Endothelial cell of umbilical vein (primary cell): Measurements from ENCODE around the gene THAP11. TPM values are rescaled to one million over a fixed set of nuclear protein-coding genes. Genes with fewer than 3 reads are reported as not detected.

ENCODE experiments used
- BruUV-seq: library from RNA; stranded (reverse); fragments of 400-500 nt; replicated peaks from 2 replicates; lab custom pipeline; 2021; lab: Mats Ljungman, UMichigan
- CTCF ChIA-PET: fragments of 300-600, 350-600 bp; sonication (Branson Sonifier 250); formaldehyde crosslinking; loops from one replicate; lab custom pipeline; 2021; ENCODE audit warnings: antibody characterized with exemption, inconsistent platforms; lab: Charles Lee
- POLR2A ChIA-PET: fragments of 300-600, 350-600 bp; sonication (Branson Sonifier 250); formaldehyde crosslinking; loops from one replicate; lab custom pipeline; 2021; ENCODE audit warnings: antibody characterized with exemption, inconsistent platforms; lab: Charles Lee
- DNase-seq: peaks from one replicate; pipeline ENCODE4 v3.0.0-alpha.2; 2011; ENCODE audit warnings: low read depth, low spot score
- FAIRE-seq: peaks from 2 replicates; lab custom pipeline; 2011; peaks lifted over from hg19 to GRCh38; lab: Jason Lieb, UNC
- H2AFZ ChIP-seq: 2 replicates; pipeline ENCODE4 v1.6.0; 2012; ENCODE audit warnings: low read depth, low read length, control low read depth, inconsistent platforms
- H3K27ac ChIP-seq: 2 replicates; pipeline ENCODE4 v1.5.1; 2011; ENCODE audit warnings: low read depth, mild to moderate bottlenecking, control low read depth, low read length, moderate library complexity; ENCODE audit not compliant: insufficient read depth
- H3K27me3 ChIP-seq, 2 experiments: 2 replicates each; pipeline versions ENCODE4 v1.6.0 to v1.6.1; 2011; ENCODE audit warnings: low read length in 2 of 2, mixed read lengths in 1 of 2; ENCODE audit not compliant: control insufficient read depth in 2 of 2, insufficient read depth in 2 of 2
- H3K36me3 ChIP-seq, 2 experiments: 2 replicates in 1 of 2; 3 replicates in 1 of 2; pipeline ENCODE4 v1.5.1; 2011; ENCODE audit warnings: low read length in 2 of 2, mild to moderate bottlenecking in 1 of 2, moderate library complexity in 1 of 2; ENCODE audit not compliant: control insufficient read depth in 2 of 2, insufficient read depth in 2 of 2; ENCODE audit errors: extremely low read depth in 1 of 2
- H3K4me1 ChIP-seq: 3 replicates; pipeline ENCODE4 v1.5.1; 2011; ENCODE audit warnings: mild to moderate bottlenecking, low read length; ENCODE audit not compliant: control insufficient read depth, insufficient read depth; ENCODE audit errors: extremely low read depth
- H3K4me2 ChIP-seq: 2 replicates; pipeline ENCODE4 v1.6.1; 2011; ENCODE audit warnings: low read length, control low read depth, mixed read lengths; ENCODE audit not compliant: insufficient read depth
- H3K4me3 ChIP-seq, 3 experiments: fragments of 200-600 bp in 1 of 3; sonication (generic), shearing (Covaris generic) in 1 of 3; replicated peaks in 1 of 3; 2 replicates each; pipeline ENCODE4 v1.5.1; 2011 to 2016; ENCODE audit warnings: control low read depth in 3 of 3, low read length in 3 of 3, mild to moderate bottlenecking in 2 of 3, inconsistent platforms in 1 of 3, low read depth in 1 of 3, moderate library complexity in 1 of 3; ENCODE audit not compliant: insufficient read depth in 1 of 3
- H3K79me2 ChIP-seq: 2 replicates; pipeline ENCODE4 v1.6.0; 2012; ENCODE audit warnings: low read length, inconsistent platforms; ENCODE audit not compliant: control insufficient read depth, insufficient read depth
- H3K9ac ChIP-seq: replicated peaks from 2 replicates; pipeline ENCODE3; 2011; ENCODE audit warnings: low read length, control low read depth; ENCODE audit not compliant: insufficient read depth; ENCODE audit errors: extremely low read depth
- H3K9me1 ChIP-seq: replicated peaks from 3 replicates; pipeline ENCODE4 v1.6.0; 2011; ENCODE audit warnings: mild to moderate bottlenecking, low read length; ENCODE audit not compliant: control insufficient read depth, insufficient read depth; ENCODE audit errors: extremely low read depth
- H3K9me3 ChIP-seq: replicated peaks from 2 replicates; pipeline ENCODE4 v1.5.1; 2012; ENCODE audit warnings: low read length, inconsistent platforms; ENCODE audit not compliant: control insufficient read depth, insufficient read depth
- H4K20me1 ChIP-seq: replicated peaks from 2 replicates; pipeline ENCODE3; 2011; ENCODE audit warnings: mild to moderate bottlenecking, low read length; ENCODE audit not compliant: control insufficient read depth, insufficient read depth; ENCODE audit errors: extremely low read depth
- EZH2 ChIP-seq: IDR thresholded peaks from 2 replicates; pipeline ENCODE4 v1.6.1; 2012; ENCODE audit warnings: borderline replicate concordance, low read depth, mild to moderate bottlenecking, moderate library complexity, low read length, inconsistent platforms; ENCODE audit not compliant: severe bottlenecking
- FOS ChIP-seq: IDR thresholded peaks from 2 replicates; pipeline ENCODE4 v1.6.1; 2011; ENCODE audit warnings: mild to moderate bottlenecking, low read length, moderate library complexity, borderline replicate concordance; ENCODE audit not compliant: insufficient read depth
- GATA2 ChIP-seq: IDR thresholded peaks from 2 replicates; pipeline ENCODE4 v1.7.0; 2011; ENCODE audit warnings: low read depth, mild to moderate bottlenecking, moderate library complexity, mixed read lengths, low read length; ENCODE audit not compliant: insufficient read length, insufficient read depth
- JUN ChIP-seq: IDR thresholded peaks from 2 replicates; pipeline ENCODE4 v1.6.1; 2011; ENCODE audit warnings: borderline replicate concordance, low read depth; ENCODE audit not compliant: insufficient read length, insufficient read depth
- MAX ChIP-seq: IDR thresholded peaks from 2 replicates; pipeline ENCODE4 v1.6.1; 2011; ENCODE audit not compliant: insufficient read depth, insufficient read length
- MYC ChIP-seq: IDR thresholded peaks from one replicate; pipeline ENCODE4 v1.6.1; 2011; ENCODE audit warnings: mild to moderate bottlenecking, low read depth, low read length
- POLR2A ChIP-seq: IDR thresholded peaks from 2 replicates; pipeline ENCODE4 v1.6.1; 2012; ENCODE audit warnings: low read depth, mild to moderate bottlenecking, control low read depth, low read length
- POLR2AphosphoS5 ChIP-seq: IDR thresholded peaks from 2 replicates; pipeline ENCODE4 v1.6.1; 2012; ENCODE audit warnings: low read depth, mild to moderate bottlenecking, control low read depth, low read length, moderate library complexity; ENCODE audit not compliant: insufficient read depth
- dilution Hi-C: fragments of 300-500 bp; cut with MboI; formaldehyde crosslinking; loops from one replicate; pipeline ENCODE4 v1.15.0; 2019; ENCODE audit warnings: low sequenced_read_pairs; ENCODE audit not compliant: extremely low pct_ligation_motif_present
- intact Hi-C: fragments of 100-400 bp; cut with micrococcal nuclease; formaldehyde crosslinking; loops from one replicate; pipeline ENCODE4 v1.10.0; 2022
- polyA plus RNA-seq, 4 experiments: library from polyadenylated mRNA; depleted of rRNA in 3 of 4; stranded (reverse) in 3 of 4; unstranded in 1 of 4; fragments of >200 nt; gene quantifications; 2 replicates each; pipeline versions ENCODE4 v1.2.1 to v1.2.3, GENCODE V29; 2011 to 2012; ENCODE audit warnings: missing spikeins in 1 of 4
- total RNA-seq: library from RNA; stranded (reverse); gene quantifications from 2 replicates; pipeline ENCODE4 v1.2.3, GENCODE V29; 2021
- TF ChIP-seq, protein P1 (sequence below), 2 donors: IDR thresholded peaks; 1 replicate in 1 of 2; 2 replicates in 1 of 2; pipeline ENCODE4 v1.5.1; 2011; ENCODE audit warnings: low read length in 2 of 2, mild to moderate bottlenecking in 2 of 2, moderate library complexity in 2 of 2, control low read depth in 1 of 2, inconsistent platforms in 1 of 2, low read depth in 1 of 2; ENCODE audit not compliant: insufficient read depth in 1 of 2; ENCODE audit errors: extremely low read depth in 1 of 2

The THAP11 gene
- total and polyA plus RNA-seq, 2 donors (not counting 3 experiments of a cell fraction or from before 2014, with no cell fraction given) = 24.0 to 25.9 TPM

GRCh38 chr16:67872131-67872630, 30.1 kb downstream of the THAP11 start:
- no peak for TF ChIP-seq MYC
- no peak for TF ChIP-seq MAX
- TF ChIP-seq GATA2 = no peak
- TF ChIP-seq JUN = no peak
- no peak for TF ChIP-seq POLR2AphosphoS5
- no peak for TF ChIP-seq FOS
- no peak for TF ChIP-seq POLR2A
- TF ChIP-seq, protein P1, sequence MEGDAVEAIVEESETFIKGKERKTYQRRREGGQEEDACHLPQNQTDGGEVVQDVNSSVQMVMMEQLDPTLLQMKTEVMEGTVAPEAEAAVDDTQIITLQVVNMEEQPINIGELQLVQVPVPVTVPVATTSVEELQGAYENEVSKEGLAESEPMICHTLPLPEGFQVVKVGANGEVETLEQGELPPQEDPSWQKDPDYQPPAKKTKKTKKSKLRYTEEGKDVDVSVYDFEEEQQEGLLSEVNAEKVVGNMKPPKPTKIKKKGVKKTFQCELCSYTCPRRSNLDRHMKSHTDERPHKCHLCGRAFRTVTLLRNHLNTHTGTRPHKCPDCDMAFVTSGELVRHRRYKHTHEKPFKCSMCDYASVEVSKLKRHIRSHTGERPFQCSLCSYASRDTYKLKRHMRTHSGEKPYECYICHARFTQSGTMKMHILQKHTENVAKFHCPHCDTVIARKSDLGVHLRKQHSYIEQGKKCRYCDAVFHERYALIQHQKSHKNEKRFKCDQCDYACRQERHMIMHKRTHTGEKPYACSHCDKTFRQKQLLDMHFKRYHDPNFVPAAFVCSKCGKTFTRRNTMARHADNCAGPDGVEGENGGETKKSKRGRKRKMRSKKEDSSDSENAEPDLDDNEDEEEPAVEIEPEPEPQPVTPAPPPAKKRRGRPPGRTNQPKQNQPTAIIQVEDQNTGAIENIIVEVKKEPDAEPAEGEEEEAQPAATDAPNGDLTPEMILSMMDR (IDR thresholded peaks at IDR 0.05; ENCODE audit: extremely low read depth in 1 of 2, insufficient read depth in 1 of 2, low read depth in 1 of 2, low read length in 2 of 2) = no peak
- TF ChIP-seq EZH2 = no peak
- Histone ChIP-seq H3K9ac (peak overlapping the region; percentile 28), H3K27me3 (no peaks in the 10 kb centered on the region), H3K9me3 (no peaks in the 10 kb centered on the region), H3K4me3 (no peak overlapping the region), H3K4me1 (peaks cover 15% of the 10 kb centered on the region), H3K79me2 (peaks cover 35% of the 10 kb centered on the region), H4K20me1 (no peaks in the 10 kb centered on the region), H3K4me2 (no peak overlapping the region), H3K36me3 (peaks cover 17 to 36% of the 10 kb centered on the region in 2 experiments), H3K9me1 (no peaks in the 10 kb centered on the region), H2AFZ (no peak overlapping the region), H3K27ac (peak overlapping the region; percentile 40)
- BruUV-seq = no TSS peak
- no peak for DNase-seq
- CTCF ChIA-PET = interaction anchor here (0.6 to 1.8 kb wide), 10 partner anchors 8 to 200 kb away, joined by 3 to 16 read pairs (median 3); partner anchors contain the start of gene NRN1L
- no peak for FAIRE-seq
- dilution Hi-C loops (no loop called here), intact Hi-C loops (loop anchor here (2.0 kb wide), 3 partner anchors 25 to 199 kb away; partner anchors contain the start of genes CENPT and NUTF2)
- POLR2A ChIA-PET = no interaction called here
